ENCODE data around the gene PPP1R3E. TPM values are rescaled to one million over a fixed set of nuclear protein-coding genes. Genes with fewer than 3 reads are reported as not detected.

The PPP1R3E gene
- polyA plus RNA-seq, 12 donors, result 11.7 to 27.1 (median 19.2) TPM; not detected in 1

- no peak for DNase-seq
These were observed 50.7 kb downstream of the PPP1R3E start for GRCh38 chr14:23252006-23252405.

GRCh38 chr14:23249824-23250223, 52.8 kb downstream of the PPP1R3E start:
- DNase-seq, result no peak

DNA sequence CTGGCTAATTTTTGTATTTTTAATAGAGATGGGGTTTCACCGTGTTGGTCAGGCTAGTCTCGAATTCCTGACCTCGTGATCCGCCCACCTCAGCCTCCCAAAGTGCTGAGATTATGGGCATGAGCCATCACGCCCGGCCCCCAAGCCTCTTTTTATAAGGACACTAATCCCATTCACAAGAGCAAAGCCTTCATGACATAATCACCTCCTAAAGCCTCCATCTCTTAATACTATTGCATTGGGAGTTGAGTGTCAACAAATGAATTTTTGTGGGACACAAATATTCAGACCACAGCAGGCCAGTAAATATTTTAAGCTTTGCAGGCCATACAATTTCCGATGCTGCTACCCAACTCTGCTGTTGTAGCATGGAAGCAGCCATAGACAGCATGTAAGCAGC, 54.1 kb downstream of the PPP1R3E start:
- DNase-seq, result no peak

Other genes starting within 250 kb of the PPP1R3E start
- gene CDH24, start 245.3 kb downstream of the PPP1R3E start, polyA plus RNA-seq (ENCODE audit: insufficient read length in 12 of 12), result 10 to 100 TPM in 2 of 12 donors, 1 to 10 TPM in 9, not detected in 1; 2.3 to 12.5 (median 3.7) TPM
- gene ACIN1, start 207.7 kb downstream of the PPP1R3E start, polyA plus RNA-seq (ENCODE audit: insufficient read length in 12 of 12), result 100 to 1,000 TPM in 11 of 12 donors, not detected in 1; 108 to 284 (median 129) TPM
- 10 to 100 TPM in 11 of 12 donors, not detected in 1; 30.8 to 62.2 (median 50.8) TPM for gene C14orf119, start 207.4 kb downstream of the PPP1R3E start, polyA plus RNA-seq (ENCODE audit: insufficient read length in 12 of 12)
- under 1 TPM in 1 of 12 donors, not detected in 11; 0.07 TPM for gene CIROP, start 197.9 kb downstream of the PPP1R3E start, polyA plus RNA-seq (ENCODE audit: insufficient read length in 12 of 12)
- gene CEBPE, start 183.6 kb downstream of the PPP1R3E start, polyA plus RNA-seq (ENCODE audit: insufficient read length in 12 of 12), result under 1 TPM in 4 of 12 donors, not detected in 8; 0.08 to 0.61 (median 0.13) TPM
- 10 to 100 TPM in 2 of 12 donors, 1 to 10 TPM in 9, not detected in 1; 2.6 to 29.0 (median 4.2) TPM for gene SLC7A8, start 119.2 kb downstream of the PPP1R3E start, polyA plus RNA-seq (ENCODE audit: insufficient read length in 12 of 12)
- gene RNF212B, start 64.9 kb downstream of the PPP1R3E start, polyA plus RNA-seq (ENCODE audit: insufficient read length in 12 of 12), result under 1 TPM in 3 of 12 donors, not detected in 9; 0.60 to 0.65 (median 0.63) TPM
- gene HOMEZ, start 16.7 kb downstream of the PPP1R3E start, polyA plus RNA-seq (ENCODE audit: insufficient read length in 12 of 12), result 10 to 100 TPM in 9 of 12 donors, 1 to 10 TPM in 2, not detected in 1; 9.1 to 25.5 (median 10.7) TPM
- 10 to 100 TPM in 11 of 12 donors, not detected in 1; 26.0 to 36.9 (median 30.1) TPM for gene BCL2L2, start 4.0 kb upstream of the PPP1R3E start, polyA plus RNA-seq (ENCODE audit: insufficient read length in 12 of 12)
- 1,000 to 10,000 TPM in 1 of 12 donors, 100 to 1,000 TPM in 7, 10 to 100 TPM in 4; 92.5 to 1,853 (median 109) TPM for gene PABPN1, start 18.6 kb upstream of the PPP1R3E start, polyA plus RNA-seq (ENCODE audit: insufficient read length in 12 of 12)
- gene SLC22A17, start 50.0 kb upstream of the PPP1R3E start, polyA plus RNA-seq (ENCODE audit: insufficient read length in 12 of 12), result 10 to 100 TPM in 11 of 12 donors, not detected in 1; 14.7 to 29.5 (median 19.7) TPM
- 10 to 100 TPM in 11 of 12 donors, not detected in 1; 31.8 to 63.3 (median 48.1) TPM for gene EFS, start 62.3 kb upstream of the PPP1R3E start, polyA plus RNA-seq (ENCODE audit: insufficient read length in 12 of 12)
- gene IL25, start 70.0 kb upstream of the PPP1R3E start, polyA plus RNA-seq (ENCODE audit: insufficient read length in 12 of 12), result not detected
- gene CMTM5, start 74.2 kb upstream of the PPP1R3E start, polyA plus RNA-seq (ENCODE audit: insufficient read length in 12 of 12), result 1 to 10 TPM in 8 of 12 donors, under 1 TPM in 2, not detected in 2; 0.52 to 3.6 (median 1.5) TPM
- 1 to 10 TPM in 11 of 12 donors, not detected in 1; 2.4 to 8.2 (median 5.4) TPM for gene MYH6, start 105.4 kb upstream of the PPP1R3E start, polyA plus RNA-seq (ENCODE audit: insufficient read length in 12 of 12)
- gene MYH7, start 132.8 kb upstream of the PPP1R3E start, polyA plus RNA-seq (ENCODE audit: insufficient read length in 12 of 12), result 1,000 to 10,000 TPM in 1 of 12 donors, 100 to 1,000 TPM in 11; 205 to 1,002 (median 674) TPM
- gene NGDN, start 166.8 kb upstream of the PPP1R3E start, polyA plus RNA-seq (ENCODE audit: insufficient read length in 12 of 12), result 10 to 100 TPM in 11 of 12 donors, not detected in 1; 32.3 to 55.6 (median 40.1) TPM
- 1 to 10 TPM in 9 of 12 donors, under 1 TPM in 2, not detected in 1; 0.89 to 4.0 (median 1.7) TPM for gene ZFHX2, start 248.9 kb upstream of the PPP1R3E start, polyA plus RNA-seq (ENCODE audit: insufficient read length in 12 of 12)